Measurements from ENCODE around the gene CADPS.

DNA sequence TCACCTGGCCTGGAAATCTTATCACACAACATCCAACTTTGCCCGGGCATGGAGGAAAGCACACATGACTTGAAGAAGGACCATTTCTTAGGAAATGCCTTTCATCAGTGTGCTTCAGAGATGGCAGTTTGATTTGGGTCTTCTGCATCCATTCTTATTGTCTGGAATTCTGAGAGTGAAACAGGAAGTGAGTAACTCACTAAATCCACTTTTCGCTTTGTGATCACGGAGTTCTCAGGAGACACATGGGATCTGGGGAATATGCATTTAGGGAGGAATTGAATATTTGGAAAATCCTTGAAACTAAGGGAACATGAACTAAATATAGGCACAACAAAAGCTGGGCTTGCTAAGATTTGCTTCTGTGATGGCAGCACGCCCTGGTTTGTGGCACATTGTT, 289.4 kb downstream of the CADPS start:
- TF ChIP-seq, protein P1, sequence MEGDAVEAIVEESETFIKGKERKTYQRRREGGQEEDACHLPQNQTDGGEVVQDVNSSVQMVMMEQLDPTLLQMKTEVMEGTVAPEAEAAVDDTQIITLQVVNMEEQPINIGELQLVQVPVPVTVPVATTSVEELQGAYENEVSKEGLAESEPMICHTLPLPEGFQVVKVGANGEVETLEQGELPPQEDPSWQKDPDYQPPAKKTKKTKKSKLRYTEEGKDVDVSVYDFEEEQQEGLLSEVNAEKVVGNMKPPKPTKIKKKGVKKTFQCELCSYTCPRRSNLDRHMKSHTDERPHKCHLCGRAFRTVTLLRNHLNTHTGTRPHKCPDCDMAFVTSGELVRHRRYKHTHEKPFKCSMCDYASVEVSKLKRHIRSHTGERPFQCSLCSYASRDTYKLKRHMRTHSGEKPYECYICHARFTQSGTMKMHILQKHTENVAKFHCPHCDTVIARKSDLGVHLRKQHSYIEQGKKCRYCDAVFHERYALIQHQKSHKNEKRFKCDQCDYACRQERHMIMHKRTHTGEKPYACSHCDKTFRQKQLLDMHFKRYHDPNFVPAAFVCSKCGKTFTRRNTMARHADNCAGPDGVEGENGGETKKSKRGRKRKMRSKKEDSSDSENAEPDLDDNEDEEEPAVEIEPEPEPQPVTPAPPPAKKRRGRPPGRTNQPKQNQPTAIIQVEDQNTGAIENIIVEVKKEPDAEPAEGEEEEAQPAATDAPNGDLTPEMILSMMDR (conservative IDR thresholded peaks at IDR 0.05; ENCODE audit: low read length) = no peak
- TF ChIP-seq EZH2phosphoT487 (IDR thresholded peaks at IDR 0.05; ENCODE audit: borderline replicate concordance, low read depth, low read length) = no peak

Data from OCI-LY7 (cell line).